Brain microvascular endothelial cell (primary cell): ENCODE results near the gene MYO1A.

Source experiments
- DNase-seq: peaks from one replicate; pipeline ENCODE4 v3.0.0-alpha.2; 2020
- H3K27ac ChIP-seq: fragments of 250-450 bp; sonication (Bioruptor Pico); 2 replicates; pipeline ENCODE4 v1.5.1; 2020; ENCODE audit warnings: mild to moderate bottlenecking, moderate library complexity
- H3K27me3 ChIP-seq: fragments of 250-450 bp; sonication (Bioruptor Pico); replicated peaks from 2 replicates; pipeline ENCODE4 v1.5.1; 2020; ENCODE audit warnings: mild to moderate bottlenecking
- H3K36me3 ChIP-seq: fragments of 250-450 bp; sonication (Bioruptor Pico); replicated peaks from 2 replicates; pipeline ENCODE4 v1.5.1; 2020; ENCODE audit warnings: mild to moderate bottlenecking
- H3K4me3 ChIP-seq: 2 replicates; pipeline ENCODE4 v1.5.1; 2011; ENCODE audit warnings: low read depth, mild to moderate bottlenecking, control low read depth, low read length, moderate library complexity
- CTCF ChIP-seq: IDR thresholded peaks from 2 replicates; pipeline ENCODE4 v1.5.1; 2011; ENCODE audit warnings: low read depth, mild to moderate bottlenecking, moderate library complexity, low read length, control low read depth, inconsistent platforms; ENCODE audit errors: missing control alignments
- in situ Hi-C: cut with HindIII; loops from 2 replicates; pipeline ENCODE4 v1.10.0; 2017; ENCODE audit warnings: low sequenced_read_pairs, low pct_ligation_motif_present

MYO1A gene

GRCh38 chr12:57039016-57039798, 10.7 kb downstream of the MYO1A start:
- no peak overlapping the region for H3K27ac ChIP-seq
- no peaks in the 10 kb centered on the region for H3K36me3 ChIP-seq
- H3K27me3 ChIP-seq = peaks cover 9% of the 10 kb centered on the region
- in situ Hi-C loops = no loop called here
- H3K4me3 ChIP-seq = no peak overlapping the region
- no peak for TF ChIP-seq CTCF
- no peak for DNase-seq

- peaks cover 9% of the 10 kb centered on the region for H3K27me3 ChIP-seq
- in situ Hi-C loops = no loop called here
- no peak for TF ChIP-seq CTCF
Measured at GRCh38 chr12:57037264-57037663, 12.7 kb downstream of the MYO1A start.

GRCh38 chr12:57033431-57033830, 16.5 kb downstream of the MYO1A start:
- in situ Hi-C loops = no loop called here
- peaks cover 7% of the 10 kb centered on the region for H3K27me3 ChIP-seq
- DNase-seq = no peak
- H3K36me3 ChIP-seq = no peaks in the 10 kb centered on the region
- H3K27ac ChIP-seq = no peak overlapping the region
- TF ChIP-seq CTCF = no peak
- no peak overlapping the region for H3K4me3 ChIP-seq

More at GRCh38 chr12:57037264-57037663, 12.7 kb downstream of the MYO1A start:
- Histone ChIP-seq H3K27ac (no peak overlapping the region), H3K36me3 (no peaks in the 10 kb centered on the region), H3K4me3 (no peak overlapping the region)
- no peak for DNase-seq

- in situ Hi-C loops = no loop called here
Measured at GRCh38 chr12:57031789-57032188, 18.1 kb downstream of the MYO1A start.

GRCh38 chr12:57031138-57031725, 18.7 kb downstream of the MYO1A start:
- DNase-seq = no peak
- in situ Hi-C loops = no loop called here
- peaks cover 13% of the 10 kb centered on the region for H3K27me3 ChIP-seq
- TF ChIP-seq CTCF = no peak
- H3K27ac ChIP-seq = no peak overlapping the region
- H3K4me3 ChIP-seq = no peak overlapping the region
- no peaks in the 10 kb centered on the region for H3K36me3 ChIP-seq

More at GRCh38 chr12:57031789-57032188, 18.1 kb downstream of the MYO1A start:
- no peak for DNase-seq
- H3K4me3 ChIP-seq = no peak overlapping the region
- no peaks in the 10 kb centered on the region for H3K36me3 ChIP-seq
- peaks cover 11% of the 10 kb centered on the region for H3K27me3 ChIP-seq
- no peak overlapping the region for H3K27ac ChIP-seq
- no peak for TF ChIP-seq CTCF
